ENCODE data around the gene TRIM5.
"Not testable (repeated sequence)": the region's sequence is repeated elsewhere in the genome, so short reads cannot be mapped to it uniquely, and the experiment has no call there.

Gene TRIM5, protein sequence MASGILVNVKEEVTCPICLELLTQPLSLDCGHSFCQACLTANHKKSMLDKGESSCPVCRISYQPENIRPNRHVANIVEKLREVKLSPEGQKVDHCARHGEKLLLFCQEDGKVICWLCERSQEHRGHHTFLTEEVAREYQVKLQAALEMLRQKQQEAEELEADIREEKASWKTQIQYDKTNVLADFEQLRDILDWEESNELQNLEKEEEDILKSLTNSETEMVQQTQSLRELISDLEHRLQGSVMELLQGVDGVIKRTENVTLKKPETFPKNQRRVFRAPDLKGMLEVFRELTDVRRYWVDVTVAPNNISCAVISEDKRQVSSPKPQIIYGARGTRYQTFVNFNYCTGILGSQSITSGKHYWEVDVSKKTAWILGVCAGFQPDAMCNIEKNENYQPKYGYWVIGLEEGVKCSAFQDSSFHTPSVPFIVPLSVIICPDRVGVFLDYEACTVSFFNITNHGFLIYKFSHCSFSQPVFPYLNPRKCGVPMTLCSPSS

DNA sequence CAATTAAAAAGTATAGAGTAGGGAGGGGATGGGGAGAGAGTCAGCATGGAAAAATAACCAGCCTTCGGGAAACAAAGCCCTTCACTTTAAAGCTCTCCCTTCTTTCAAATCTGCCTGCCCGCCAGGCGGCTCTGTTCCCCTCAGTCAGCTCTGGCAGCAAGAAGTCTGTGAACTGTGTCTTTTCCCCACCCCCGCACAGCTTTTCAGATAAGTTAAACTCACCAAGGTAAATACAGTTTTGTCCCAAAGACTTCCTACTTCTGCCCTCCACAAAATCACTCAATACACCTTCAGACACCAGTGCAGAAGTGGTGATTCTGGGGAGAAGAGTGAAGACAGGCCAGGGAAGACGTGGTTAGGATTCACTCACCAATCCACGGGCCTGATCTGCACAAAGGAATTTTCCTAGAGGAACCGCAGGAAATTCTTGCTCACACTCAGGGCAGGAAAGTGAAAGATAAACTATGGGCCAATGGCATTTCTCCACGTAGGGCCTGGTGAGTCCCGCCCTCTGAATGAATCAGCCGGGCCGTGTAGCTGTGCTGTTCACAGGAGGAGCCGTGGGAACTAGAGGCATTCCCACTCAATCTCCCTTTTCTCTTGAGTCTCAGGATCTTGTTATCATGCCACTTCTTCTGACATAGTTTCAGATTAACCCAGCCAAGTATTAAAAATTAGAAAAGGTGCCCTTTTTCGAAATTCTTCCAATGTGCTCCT, at the start of gene TRIM5:
Gene TRIM5 (minus strand): TSS at position 429 of the 717 bp plus-strand sequence. CDS start 4,897 bp downstream, outside the sequence.
- ChIA-PET CTCF (interaction anchor here (0.6 to 2.1 kb wide), 21 partner anchors 10 to 206 kb away, joined by 3 to 14 read pairs (median 3); partner anchors contain the start of gene TRIM6), POLR2A (interaction anchor here (0.6 to 1.1 kb wide), 3 partner anchors 11 to 209 kb away, joined by 3 to 4 read pairs (median 3); no protein-coding TSS in a partner anchor)
- peak; percentile 87 for DNase-seq (ENCODE audit: extremely low spot score)

DNA sequence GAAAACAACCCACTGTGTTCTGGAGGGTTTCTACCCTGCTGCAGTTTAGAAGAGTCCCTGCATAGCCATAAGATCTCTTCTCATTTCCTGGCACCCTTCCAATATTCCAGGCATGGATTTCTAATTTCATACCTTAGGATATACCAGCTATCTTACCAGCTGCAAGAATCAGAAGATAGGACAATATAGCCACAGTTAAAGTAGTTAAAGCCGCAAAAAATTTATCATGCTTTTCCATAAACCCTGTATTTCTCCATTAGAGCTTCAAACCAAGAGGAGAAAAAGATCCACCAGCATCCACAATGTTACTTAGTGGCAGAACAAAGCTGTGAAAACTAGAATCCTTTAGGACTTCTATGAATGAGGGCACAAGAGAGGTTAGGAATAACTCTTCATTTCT, 42.8 kb upstream of the TRIM5 start:
- DNase-seq (ENCODE audit: extremely low spot score): no peak
- TF ChIP-seq, protein P1, sequence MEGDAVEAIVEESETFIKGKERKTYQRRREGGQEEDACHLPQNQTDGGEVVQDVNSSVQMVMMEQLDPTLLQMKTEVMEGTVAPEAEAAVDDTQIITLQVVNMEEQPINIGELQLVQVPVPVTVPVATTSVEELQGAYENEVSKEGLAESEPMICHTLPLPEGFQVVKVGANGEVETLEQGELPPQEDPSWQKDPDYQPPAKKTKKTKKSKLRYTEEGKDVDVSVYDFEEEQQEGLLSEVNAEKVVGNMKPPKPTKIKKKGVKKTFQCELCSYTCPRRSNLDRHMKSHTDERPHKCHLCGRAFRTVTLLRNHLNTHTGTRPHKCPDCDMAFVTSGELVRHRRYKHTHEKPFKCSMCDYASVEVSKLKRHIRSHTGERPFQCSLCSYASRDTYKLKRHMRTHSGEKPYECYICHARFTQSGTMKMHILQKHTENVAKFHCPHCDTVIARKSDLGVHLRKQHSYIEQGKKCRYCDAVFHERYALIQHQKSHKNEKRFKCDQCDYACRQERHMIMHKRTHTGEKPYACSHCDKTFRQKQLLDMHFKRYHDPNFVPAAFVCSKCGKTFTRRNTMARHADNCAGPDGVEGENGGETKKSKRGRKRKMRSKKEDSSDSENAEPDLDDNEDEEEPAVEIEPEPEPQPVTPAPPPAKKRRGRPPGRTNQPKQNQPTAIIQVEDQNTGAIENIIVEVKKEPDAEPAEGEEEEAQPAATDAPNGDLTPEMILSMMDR (IDR thresholded peaks at IDR 0.05; ENCODE audit: control extremely low read depth, extremely low read depth, low read depth, missing control alignments): no peak
- CTCF ChIA-PET: interaction anchor here (0.9 to 2.7 kb wide), 3 partner anchors 8 to 94 kb away, joined by 3 to 11 read pairs (median 3); partner anchors contain the start of gene OR56B1
- POLR2A ChIA-PET: no interaction called here

More for the DNA sequence above, at the start of gene TRIM5:
- TF ChIP-seq, protein P1 (IDR thresholded peaks at IDR 0.05; ENCODE audit: control extremely low read depth, extremely low read depth, low read depth, missing control alignments): peak; percentile 81

DNA sequence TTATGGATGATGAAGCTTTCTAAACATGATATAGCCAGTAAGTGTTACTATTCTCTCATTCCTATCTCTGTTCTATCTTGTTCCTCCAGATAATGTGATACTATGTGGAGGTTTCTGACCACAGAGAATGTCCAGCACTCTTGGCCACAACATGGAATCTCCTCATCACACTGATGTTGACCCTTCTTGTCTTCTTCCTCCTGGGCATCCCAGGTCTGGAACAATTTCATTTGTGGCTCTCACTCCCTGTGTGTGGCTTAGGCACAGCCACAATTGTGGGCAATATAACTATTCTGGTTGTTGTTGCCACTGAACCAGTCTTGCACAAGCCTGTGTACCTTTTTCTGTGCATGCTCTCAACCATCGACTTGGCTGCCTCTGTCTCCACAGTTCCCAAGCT, 41.5 kb upstream of the TRIM5 start:
- CTCF ChIA-PET: interaction anchor here (0.6 to 2.7 kb wide), 4 partner anchors 10 to 42 kb away, joined by 3 to 11 read pairs (median 6); partner anchors contain the start of genes OR56B1 and TRIM5
- POLR2A ChIA-PET: no interaction called here
- no peak for DNase-seq (ENCODE audit: extremely low spot score)
- TF ChIP-seq, protein P1 (IDR thresholded peaks at IDR 0.05; ENCODE audit: control extremely low read depth, extremely low read depth, low read depth, missing control alignments): no peak

DNA sequence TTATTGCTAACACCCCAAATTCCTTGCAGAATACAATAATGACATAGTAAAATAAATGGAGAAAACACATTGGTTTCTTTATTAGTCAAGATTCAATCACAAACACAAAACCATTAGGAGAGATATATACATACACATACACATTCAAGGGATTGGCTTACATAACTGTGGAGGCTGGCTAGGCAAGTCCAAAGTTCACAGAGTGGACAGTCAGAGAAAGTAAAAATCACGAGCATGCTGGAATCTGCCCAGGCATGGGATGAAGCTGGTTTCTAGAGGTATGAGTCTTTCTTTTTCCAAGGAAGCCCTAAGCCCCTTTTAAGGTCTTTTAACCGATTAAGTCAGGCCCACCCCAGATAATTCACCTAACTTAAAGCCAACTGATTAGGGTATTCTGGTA, 37.7 kb upstream of the TRIM5 start:
- ChIA-PET CTCF (no interaction called here), POLR2A (no interaction called here)
- no peak for DNase-seq (ENCODE audit: extremely low spot score)
- TF ChIP-seq, protein P1 (IDR thresholded peaks at IDR 0.05; ENCODE audit: control extremely low read depth, extremely low read depth, low read depth, missing control alignments): no peak

DNA sequence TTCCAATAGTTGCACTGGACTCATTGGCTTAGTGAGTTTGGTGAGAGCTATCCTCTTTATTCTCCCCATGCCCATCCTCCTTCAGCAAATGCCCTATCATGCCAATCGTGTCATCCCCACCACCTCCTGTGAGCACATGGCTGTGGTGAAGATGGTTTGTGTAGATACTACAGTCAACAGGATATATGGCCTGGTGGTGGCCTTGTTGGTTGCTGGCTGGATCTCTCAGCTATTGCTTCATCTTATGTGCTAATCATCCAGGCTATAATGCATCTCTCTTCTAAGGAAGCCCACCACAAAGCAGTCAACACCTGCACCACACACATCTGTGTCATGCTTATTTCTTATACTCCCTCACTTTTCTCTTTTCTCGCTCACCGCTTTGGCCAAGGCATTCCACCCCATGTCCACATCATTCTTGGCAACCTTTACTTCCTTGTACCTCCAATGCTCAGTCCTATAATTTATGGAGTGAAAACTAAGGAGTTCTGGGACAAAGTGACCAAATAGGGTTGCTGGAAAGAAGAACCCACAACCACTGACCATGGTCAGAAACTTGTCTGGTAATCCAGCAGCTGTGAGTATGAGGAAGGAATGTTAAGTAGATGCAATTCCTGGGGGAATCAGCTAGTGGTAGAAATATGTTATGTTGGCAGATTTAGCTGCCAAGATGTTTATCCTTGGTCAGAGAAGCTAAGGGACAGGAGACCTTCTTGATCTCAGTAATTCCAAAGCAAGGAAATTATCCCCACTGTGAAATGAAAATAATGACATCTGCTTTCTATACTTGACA, 35.0 kb upstream of the TRIM5 start:
- DNase-seq (ENCODE audit: extremely low spot score): no peak
- ChIA-PET CTCF (no interaction called here), POLR2A (no interaction called here)
- TF ChIP-seq, protein P1 (IDR thresholded peaks at IDR 0.05; ENCODE audit: control extremely low read depth, extremely low read depth, low read depth, missing control alignments): no peak

DNA sequence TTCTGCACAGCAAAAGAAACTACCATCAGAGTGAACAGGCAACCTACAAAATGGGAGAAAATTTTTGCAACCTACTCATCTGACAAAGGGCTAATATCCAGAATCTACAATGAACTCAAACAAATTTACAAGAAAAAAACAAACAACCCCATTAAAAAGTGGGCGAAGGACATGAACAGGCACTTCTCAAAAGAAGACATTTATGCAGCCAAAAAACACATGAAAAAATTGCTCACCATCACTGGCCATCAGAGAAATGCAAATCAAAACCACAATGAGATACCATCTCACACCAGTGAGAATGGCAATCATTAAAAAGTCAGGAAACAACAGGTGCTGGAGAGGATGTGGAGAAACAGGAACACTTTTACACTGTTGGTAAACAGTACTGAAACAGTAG, 31.6 kb upstream of the TRIM5 start:
- DNase-seq (ENCODE audit: extremely low spot score); CTCF ChIA-PET; POLR2A ChIA-PET: not testable (repeated sequence)
